HepG2 (cell line): Measurements from ENCODE around the gene CNIH3. TPM values are rescaled to one million over a fixed set of nuclear protein-coding genes. Genes with fewer than 3 reads are reported as not detected.

Experiments
- ATAC-seq: fragments of 200-7000 bp; cut with Tn5 transposase; 3 replicates; pipeline ENCODE4 v1.9.1; 2020; ENCODE audit warnings: mild to moderate bottlenecking, moderate library complexity
- BruUV-seq: library from RNA; stranded (reverse); fragments of 400-500 nt; replicated peaks from 2 replicates; lab custom pipeline; 2021; lab: Mats Ljungman, UMichigan
- CTCF ChIA-PET: fragments of 300-600 bp; formaldehyde crosslinking; extraction: SDS; loops from one replicate; lab custom pipeline; 2021; ENCODE audit warnings: low total read pairs, inconsistent platforms, low intra/inter-chr PET ratio; lab: Yijun Ruan, JAX
- POLR2A ChIA-PET: fragments of 350-600 bp; sonication (Branson Sonifier 250); formaldehyde crosslinking; loops from one replicate; lab custom pipeline; 2020; ENCODE audit warnings: antibody characterized with exemption, inconsistent platforms; lab: Yijun Ruan, JAX
- DNase-seq: peaks from one replicate; pipeline ENCODE4 v3.0.0-alpha.2; 2015; ENCODE audit warnings: low spot score
- FAIRE-seq: peaks from 3 replicates; lab custom pipeline; 2011; peaks lifted over from hg19 to GRCh38; lab: Jason Lieb, UNC
- H2AFZ ChIP-seq: one replicate; pipeline ENCODE4 v1.6.1; 2011; ENCODE audit warnings: low read length, inconsistent platforms
- H3K27ac ChIP-seq: fragments of 300-600 bp; 3 replicates; pipeline ENCODE4 v1.8.0; 2011; ENCODE audit warnings: mixed run types, mild to moderate bottlenecking, mixed read lengths, low read length, inconsistent platforms; ENCODE audit not compliant: insufficient read depth; ENCODE audit errors: extremely low read length
- H3K27me3 ChIP-seq, 2 experiments: fragments of 200-600 bp in 1 of 2; 2 replicates in 1 of 2; 3 replicates in 1 of 2; pipeline versions ENCODE4 v1.6.0 to v1.8.0; 2011; ENCODE audit warnings: low read length in 2 of 2, mild to moderate bottlenecking in 2 of 2, moderate library complexity in 2 of 2, inconsistent platforms in 1 of 2; ENCODE audit not compliant: insufficient read depth in 2 of 2, control insufficient read depth in 1 of 2
- H3K36me3 ChIP-seq, 2 experiments: fragments of 200-600 bp in 1 of 2; replicated peaks in 1 of 2; 2 replicates in 1 of 2; 3 replicates in 1 of 2; pipeline versions ENCODE4 v1.5.1 to v1.8.0; 2011; ENCODE audit warnings: low read length in 2 of 2, inconsistent platforms in 1 of 2; ENCODE audit not compliant: insufficient read depth in 2 of 2, control insufficient read depth in 1 of 2
- H3K4me1 ChIP-seq: 2 replicates; pipeline ENCODE4 v1.5.1; 2012; ENCODE audit warnings: low read length, inconsistent platforms; ENCODE audit not compliant: insufficient read depth
- H3K4me2 ChIP-seq: 2 replicates; pipeline ENCODE4 v1.6.0; 2011; ENCODE audit warnings: low read depth, low read length, inconsistent platforms
- H3K4me3 ChIP-seq, 3 experiments: fragments of 200-600 bp in 1 of 3; sonication (generic), shearing (Covaris generic) in 1 of 3; replicated peaks in 1 of 3; 2 replicates each; pipeline ENCODE4 v1.5.1; 2011 to 2016; ENCODE audit warnings: low read length in 3 of 3, inconsistent platforms in 2 of 3, low read depth in 2 of 3, mild to moderate bottlenecking in 2 of 3, control low read depth in 1 of 3, mixed read lengths in 1 of 3; ENCODE audit not compliant: insufficient read depth in 1 of 3
- H3K79me2 ChIP-seq: one replicate; pipeline ENCODE4 v1.6.1; 2011; ENCODE audit warnings: low read length, inconsistent platforms; ENCODE audit not compliant: insufficient read depth
- H3K9ac ChIP-seq: 2 replicates; pipeline ENCODE4 v1.6.0; 2011; ENCODE audit warnings: mild to moderate bottlenecking, low read depth, low read length, inconsistent platforms; ENCODE audit not compliant: insufficient read depth
- H3K9me3 ChIP-seq: 2 replicates; pipeline ENCODE4 v1.5.1; 2012; ENCODE audit warnings: mild to moderate bottlenecking, low read length
- H4K20me1 ChIP-seq: 2 replicates; pipeline ENCODE4 v1.6.0; 2011; ENCODE audit warnings: inconsistent platforms, mild to moderate bottlenecking, low read length, moderate library complexity; ENCODE audit not compliant: insufficient read depth
- BCL6 ChIP-seq: IDR thresholded peaks from 2 replicates; pipeline ENCODE4 v1.6.1; 2016; ENCODE audit warnings: missing genetic modification reagents, missing compliant biosample characterization
- BRF2 ChIP-seq: sonication (generic); formaldehyde crosslinking; IDR thresholded peaks from 2 replicates; pipeline ENCODE4 v1.8.1; 2022; ENCODE audit warnings: mild to moderate bottlenecking, missing genetic modification reagents
- CEBPZ ChIP-seq: IDR thresholded peaks from 2 replicates; pipeline ENCODE4 v1.6.1; 2012; ENCODE audit warnings: low read length, improper control_type of control experiment
- KLF11 ChIP-seq: IDR thresholded peaks from 2 replicates; pipeline ENCODE4 v1.6.1; 2016; ENCODE audit warnings: missing compliant biosample characterization
- MED1 ChIP-seq: sonication (generic); formaldehyde crosslinking; IDR thresholded peaks from 2 replicates; pipeline ENCODE4 v1.4.0; 2020; ENCODE audit warnings: missing genetic modification reagents
- NFKBIZ ChIP-seq: IDR thresholded peaks from 2 replicates; pipeline ENCODE4 v1.6.1; 2018; ENCODE audit warnings: missing genetic modification reagents, missing compliant biosample characterization
- RFX5 ChIP-seq: IDR thresholded peaks from 2 replicates; pipeline ENCODE4 v1.6.1; 2011; ENCODE audit warnings: low read depth, low read length, improper control_type of control experiment
- RNF219 ChIP-seq: sonication (generic); formaldehyde crosslinking; IDR thresholded peaks from 2 replicates; pipeline ENCODE4 v1.5.0; 2020; ENCODE audit warnings: mild to moderate bottlenecking, missing genetic modification reagents
- SATB2 ChIP-seq: sonication (generic); formaldehyde crosslinking; IDR thresholded peaks from 2 replicates; pipeline ENCODE4 v1.5.0; 2020; ENCODE audit warnings: missing genetic modification reagents
- SNRNP70 ChIP-seq: fragments of 200-400 bp; formaldehyde crosslinking; IDR thresholded peaks from 2 replicates; pipeline ENCODE4 v1.6.1; 2017; ENCODE audit warnings: mild to moderate bottlenecking, low read depth, low read length, moderate library complexity
- SOX13 ChIP-seq, 3 experiments: fragments of 450-650 bp in 1 of 3; sonication (generic) in 1 of 3; formaldehyde crosslinking in 1 of 3; IDR thresholded peaks in 2 of 3; conservative IDR thresholded peaks in 1 of 3; 2 replicates each; pipeline versions ENCODE4 v1.5.0 to v1.6.1; 2016 to 2020; ENCODE audit warnings: antibody characterized with exemption in 1 of 3, mild to moderate bottlenecking in 1 of 3, missing compliant biosample characterization in 1 of 3, missing genetic modification reagents in 1 of 3, moderate library complexity in 1 of 3
- ZBTB42 ChIP-seq: sonication (generic); formaldehyde crosslinking; IDR thresholded peaks from 2 replicates; pipeline ENCODE4 v1.5.0; 2020; ENCODE audit warnings: mild to moderate bottlenecking, missing genetic modification reagents
- ZBTB43 ChIP-seq: sonication (generic); formaldehyde crosslinking; conservative IDR thresholded peaks from 2 replicates; pipeline ENCODE4 v1.4.0; 2020; ENCODE audit warnings: missing genetic modification reagents
- ZNF180 ChIP-seq: sonication (generic); formaldehyde crosslinking; IDR thresholded peaks from 2 replicates; pipeline ENCODE4 v1.4.0; 2020; ENCODE audit warnings: low read depth, missing genetic modification reagents, borderline replicate concordance
- ZNF20 ChIP-seq: sonication (generic); formaldehyde crosslinking; IDR thresholded peaks from 2 replicates; pipeline ENCODE4 v1.4.0; 2020; ENCODE audit warnings: mild to moderate bottlenecking, moderate library complexity, missing genetic modification reagents
- ZNF256 ChIP-seq: sonication (generic); formaldehyde crosslinking; conservative IDR thresholded peaks from 2 replicates; pipeline ENCODE4 v1.4.0; 2020; ENCODE audit warnings: missing genetic modification reagents
- ZNF552 ChIP-seq: sonication (generic); formaldehyde crosslinking; IDR thresholded peaks from 2 replicates; pipeline ENCODE4 v1.9.0; 2022; ENCODE audit warnings: missing genetic modification reagents, mild to moderate bottlenecking, borderline replicate concordance
- ZSCAN30 ChIP-seq: sonication (generic); formaldehyde crosslinking; IDR thresholded peaks from 2 replicates; pipeline ENCODE4 v1.5.0; 2020; ENCODE audit warnings: mild to moderate bottlenecking, missing genetic modification reagents
- in situ Hi-C: cut with HindIII; loops from 2 replicates; pipeline ENCODE4 v1.10.0; 2017; ENCODE audit warnings: low pct_unique_long_range_greater_than_20kb; ENCODE audit not compliant: extremely low pct_ligation_motif_present
- intact Hi-C: fragments of 100-400 bp; cut with micrococcal nuclease; formaldehyde crosslinking; loops from one replicate; pipeline ENCODE4 v1.10.0; 2022; ENCODE audit not compliant: unreplicated experiment
- polyA plus RNA-seq, 8 experiments: library from polyadenylated mRNA; depleted of rRNA in 3 of 8; stranded (reverse) in 7 of 8; unstranded in 1 of 8; fragments of >200 nt; fragmentation: Illumina TruSeq in 4 of 8; extraction: Trizol in 4 of 8; gene quantifications; 2 replicates each; pipeline versions ENCODE4 v1.2.1 to v1.2.3, GENCODE V29; 2011 to 2016; ENCODE audit warnings: low read depth in 4 of 8, missing spikeins in 1 of 8, mixed read lengths in 1 of 8; ENCODE audit not compliant: insufficient read depth in 1 of 8
- total RNA-seq, 5 experiments: library from RNA; depleted of rRNA; stranded (reverse); fragments of >200 nt; fragmentation: Illumina TruSeq; extraction: Trizol; gene quantifications; 2 replicates each; pipeline ENCODE4 v1.2.3, GENCODE V29; 2016; ENCODE audit warnings: low read depth in 1 of 5

The CNIH3 gene
- total and polyA plus RNA-seq, 2 of the 13 experiments (the other 11 are each of a cell fraction or from before 2014, with no cell fraction given), result 0.36 to 1.1 TPM

GRCh38 chr1:224777180-224777579, 161.1 kb downstream of the CNIH3 start (continued):
- TF ChIP-seq BRF2 (CRISPR knock-in tag) (no peak), RNF219 (CRISPR knock-in tag) (no peak), SOX13 (IDR thresholded peaks at IDR 0.05) (no peak), SOX13 (CRISPR knock-in tag; conservative IDR thresholded peaks at IDR 0.05 in 1 of 2, IDR thresholded peaks at IDR 0.05 in 1 of 2) (no peak), ZNF256 (no peak), ZSCAN30 (CRISPR knock-in tag) (no peak), MED1 (CRISPR knock-in tag) (no peak), ZNF180 (CRISPR knock-in tag) (no peak), SNRNP70 (no peak), ZNF552 (CRISPR knock-in tag) (no peak), NFKBIZ (no peak)

GRCh38 chr1:224779536-224779935, 163.4 kb downstream of the CNIH3 start:
- CTCF ChIA-PET, result no interaction called here
- TF ChIP-seq ZBTB42 (CRISPR knock-in tag), result no peak
- no peak for TF ChIP-seq ZBTB43 (CRISPR knock-in tag)
- no peak for TF ChIP-seq SATB2 (CRISPR knock-in tag)
- TF ChIP-seq RFX5, result no peak
- TF ChIP-seq CEBPZ, result no peak
- TF ChIP-seq BCL6, result no peak
- no peak for TF ChIP-seq KLF11 (CRISPR knock-in tag)
- TF ChIP-seq ZNF20, result no peak

More at GRCh38 chr1:224779536-224779935, 163.4 kb downstream of the CNIH3 start:
- ATAC-seq (no peak), DNase-seq (no peak), FAIRE-seq (no peak)
- H3K4me3 ChIP-seq, result no peak overlapping the region
- no peaks in the 10 kb centered on the region for H3K27me3 ChIP-seq
- no peak overlapping the region for H3K4me2 ChIP-seq
- intact Hi-C loops, result no loop called here
- H3K36me3 ChIP-seq, result no peaks in the 10 kb centered on the region
- BruUV-seq, result no TSS peak
- no peaks in the 10 kb centered on the region for H3K79me2 ChIP-seq
- no peaks in the 10 kb centered on the region for H3K9me3 ChIP-seq
- H3K27ac ChIP-seq, result no peak overlapping the region
- H2AFZ ChIP-seq, result no peak overlapping the region
- in situ Hi-C loops, result no loop called here
- POLR2A ChIA-PET, result no interaction called here
- H3K4me1 ChIP-seq, result peaks cover 15% of the 10 kb centered on the region
- no peak overlapping the region for H3K9ac ChIP-seq
- no peaks in the 10 kb centered on the region for H4K20me1 ChIP-seq
